Type B pancreatic cell (in vitro differentiated cells): Measurements from ENCODE around the gene ZDHHC14. TPM values are rescaled to one million over a fixed set of nuclear protein-coding genes. Genes with fewer than 3 reads are reported as not detected.

Source experiments
- DNase-seq: peaks from one replicate; pipeline ENCODE4 v3.0.0; 2021; ENCODE audit warnings: mixed read lengths; ENCODE audit not compliant: unreplicated experiment; ENCODE audit errors: extremely low spot score
- H3K27ac Mint-ChIP-seq: 2 replicates; pipeline ENCODE4 v1.8.0; 2021; ENCODE audit warnings: mild to moderate bottlenecking, mixed read lengths
- H3K27me3 Mint-ChIP-seq: 2 replicates; pipeline ENCODE4 v1.8.0; 2021; ENCODE audit warnings: mixed read lengths
- H3K36me3 Mint-ChIP-seq: 2 replicates; pipeline ENCODE4 v1.8.0; 2021; ENCODE audit warnings: mixed read lengths
- H3K4me1 Mint-ChIP-seq: one replicate; pipeline ENCODE4 v1.8.0; 2021; ENCODE audit warnings: mixed read lengths; ENCODE audit not compliant: unreplicated experiment
- H3K4me3 Mint-ChIP-seq: 2 replicates; pipeline ENCODE4 v1.8.0; 2021; ENCODE audit warnings: mild to moderate bottlenecking, mixed read lengths
- H3K9me3 Mint-ChIP-seq: 2 replicates; pipeline ENCODE4 v1.8.0; 2021; ENCODE audit warnings: mixed read lengths
- total RNA-seq: library from RNA; stranded (reverse); gene quantifications from 2 replicates; pipeline ENCODE4 v1.2.1, GENCODE V29; 2021; ENCODE audit warnings: low replicate concordance
- TF ChIP-seq, protein P1 (sequence below): fragments of 200-600 bp; sonication (generic); conservative IDR thresholded peaks from 2 replicates; pipeline ENCODE4 v1.5.0; 2021; ENCODE audit warnings: antibody characterized with exemption, mild to moderate bottlenecking

Gene ZDHHC14
- total RNA-seq, 1 donor from 2014 or later, result 11.1 TPM

DNA sequence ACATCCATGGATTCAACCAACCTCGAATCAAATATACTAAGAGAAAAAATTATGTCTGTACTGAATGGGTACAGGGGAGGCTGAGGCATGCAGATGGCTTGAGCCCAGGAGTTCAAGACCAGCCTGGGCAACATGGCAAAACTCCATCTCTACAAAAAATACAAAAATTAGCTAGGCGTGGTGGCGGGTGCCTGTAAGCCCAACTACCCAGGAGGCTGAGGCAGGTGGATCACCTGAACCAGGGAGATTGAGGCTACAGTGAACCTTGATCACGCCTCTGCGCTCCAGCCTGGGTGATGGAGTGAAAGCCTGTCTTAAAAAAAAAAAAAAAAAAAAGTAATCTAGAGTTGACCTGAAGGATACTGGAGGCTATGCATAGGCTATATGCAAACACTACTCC lies 223.0 kb downstream of the ZDHHC14 start:
- Mint-ChIP-seq H3K27me3 (no peaks in the 10 kb centered on the region), H3K27ac (no peak overlapping the region), H3K4me3 (no peak overlapping the region), H3K36me3 (no peaks in the 10 kb centered on the region), H3K4me1 (peaks cover 10% of the 10 kb centered on the region), H3K9me3 (no peaks in the 10 kb centered on the region)
- TF ChIP-seq, protein P1, sequence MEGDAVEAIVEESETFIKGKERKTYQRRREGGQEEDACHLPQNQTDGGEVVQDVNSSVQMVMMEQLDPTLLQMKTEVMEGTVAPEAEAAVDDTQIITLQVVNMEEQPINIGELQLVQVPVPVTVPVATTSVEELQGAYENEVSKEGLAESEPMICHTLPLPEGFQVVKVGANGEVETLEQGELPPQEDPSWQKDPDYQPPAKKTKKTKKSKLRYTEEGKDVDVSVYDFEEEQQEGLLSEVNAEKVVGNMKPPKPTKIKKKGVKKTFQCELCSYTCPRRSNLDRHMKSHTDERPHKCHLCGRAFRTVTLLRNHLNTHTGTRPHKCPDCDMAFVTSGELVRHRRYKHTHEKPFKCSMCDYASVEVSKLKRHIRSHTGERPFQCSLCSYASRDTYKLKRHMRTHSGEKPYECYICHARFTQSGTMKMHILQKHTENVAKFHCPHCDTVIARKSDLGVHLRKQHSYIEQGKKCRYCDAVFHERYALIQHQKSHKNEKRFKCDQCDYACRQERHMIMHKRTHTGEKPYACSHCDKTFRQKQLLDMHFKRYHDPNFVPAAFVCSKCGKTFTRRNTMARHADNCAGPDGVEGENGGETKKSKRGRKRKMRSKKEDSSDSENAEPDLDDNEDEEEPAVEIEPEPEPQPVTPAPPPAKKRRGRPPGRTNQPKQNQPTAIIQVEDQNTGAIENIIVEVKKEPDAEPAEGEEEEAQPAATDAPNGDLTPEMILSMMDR, result no peak
- no peak for DNase-seq

DNA sequence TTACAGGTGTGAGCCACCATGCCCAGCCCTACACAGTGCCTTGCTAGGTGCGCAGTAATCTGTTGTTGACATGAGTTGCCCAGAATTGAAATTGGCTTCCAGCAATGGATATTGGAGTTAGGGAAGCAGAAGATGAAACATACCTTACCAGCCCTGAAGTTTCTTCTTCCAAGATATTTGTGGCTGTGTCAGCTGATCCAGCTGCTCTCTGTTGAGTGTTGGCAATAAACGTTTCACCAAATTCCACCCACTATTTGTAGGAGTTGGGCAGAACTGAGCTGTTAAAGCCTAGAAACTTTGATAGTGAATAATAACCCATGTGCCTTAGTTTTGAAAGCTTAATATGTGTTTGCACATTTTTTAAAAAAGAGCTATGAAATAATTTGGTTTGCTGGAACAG lies 223.8 kb downstream of the ZDHHC14 start:
- Mint-ChIP-seq H3K4me1 (peaks cover 10% of the 10 kb centered on the region), H3K27ac (no peak overlapping the region), H3K27me3 (no peaks in the 10 kb centered on the region), H3K9me3 (no peaks in the 10 kb centered on the region), H3K36me3 (peaks cover 5% of the 10 kb centered on the region), H3K4me3 (no peak overlapping the region)
- DNase-seq, result no peak
- TF ChIP-seq, protein P1, result no peak

DNA sequence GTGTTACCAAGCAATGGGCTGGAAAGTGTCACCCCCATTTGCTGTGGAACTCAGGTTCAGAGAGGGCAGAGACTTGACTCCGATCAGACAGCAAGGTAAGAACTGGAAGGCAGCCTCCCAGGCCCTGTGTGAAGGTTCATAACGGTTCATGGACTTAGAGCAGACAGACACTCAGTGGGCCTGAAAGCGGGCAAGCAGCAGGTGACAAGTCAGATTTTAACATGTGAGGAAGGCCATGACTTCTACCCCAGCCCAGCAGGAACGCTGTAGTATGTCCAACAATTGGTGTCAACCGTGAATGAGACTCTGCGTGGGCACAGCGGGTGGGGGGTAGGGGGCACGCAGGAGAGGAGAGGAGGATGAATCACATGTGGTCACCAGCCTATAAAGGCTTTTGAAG lies 224.5 kb downstream of the ZDHHC14 start:
- H3K27ac Mint-ChIP-seq, result no peak overlapping the region
- no peak overlapping the region for H3K4me3 Mint-ChIP-seq
- H3K4me1 Mint-ChIP-seq, result peaks cover 10% of the 10 kb centered on the region
- H3K9me3 Mint-ChIP-seq, result no peaks in the 10 kb centered on the region
- H3K36me3 Mint-ChIP-seq, result peaks cover 5% of the 10 kb centered on the region
- H3K27me3 Mint-ChIP-seq, result no peaks in the 10 kb centered on the region
- DNase-seq, result no peak
- TF ChIP-seq, protein P1, result no peak

DNA sequence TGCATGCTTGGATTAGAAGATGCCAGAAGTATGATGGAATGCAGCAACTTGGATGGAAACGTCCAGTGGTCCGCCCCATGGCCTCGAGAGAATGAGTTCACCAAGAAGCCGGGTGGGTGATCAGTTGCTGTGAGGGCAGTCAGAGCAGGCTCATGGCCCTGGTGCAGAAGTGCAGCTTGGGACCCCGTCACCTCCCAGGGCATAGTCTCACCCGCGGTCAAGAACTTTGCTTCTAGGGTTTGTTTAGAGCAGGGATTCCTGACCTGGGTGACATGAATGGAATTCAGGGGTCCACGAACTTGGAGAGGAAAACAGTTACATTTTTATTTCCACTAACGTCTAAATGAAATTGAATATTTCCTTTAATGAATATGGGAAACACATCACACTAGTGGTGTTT lies 225.5 kb downstream of the ZDHHC14 start:
- Mint-ChIP-seq H3K36me3 (peaks cover 5% of the 10 kb centered on the region), H3K4me3 (no peak overlapping the region), H3K4me1 (peaks cover 10% of the 10 kb centered on the region), H3K9me3 (no peaks in the 10 kb centered on the region), H3K27me3 (no peaks in the 10 kb centered on the region), H3K27ac (no peak overlapping the region)
- no peak for DNase-seq
- TF ChIP-seq, protein P1, result no peak

DNA sequence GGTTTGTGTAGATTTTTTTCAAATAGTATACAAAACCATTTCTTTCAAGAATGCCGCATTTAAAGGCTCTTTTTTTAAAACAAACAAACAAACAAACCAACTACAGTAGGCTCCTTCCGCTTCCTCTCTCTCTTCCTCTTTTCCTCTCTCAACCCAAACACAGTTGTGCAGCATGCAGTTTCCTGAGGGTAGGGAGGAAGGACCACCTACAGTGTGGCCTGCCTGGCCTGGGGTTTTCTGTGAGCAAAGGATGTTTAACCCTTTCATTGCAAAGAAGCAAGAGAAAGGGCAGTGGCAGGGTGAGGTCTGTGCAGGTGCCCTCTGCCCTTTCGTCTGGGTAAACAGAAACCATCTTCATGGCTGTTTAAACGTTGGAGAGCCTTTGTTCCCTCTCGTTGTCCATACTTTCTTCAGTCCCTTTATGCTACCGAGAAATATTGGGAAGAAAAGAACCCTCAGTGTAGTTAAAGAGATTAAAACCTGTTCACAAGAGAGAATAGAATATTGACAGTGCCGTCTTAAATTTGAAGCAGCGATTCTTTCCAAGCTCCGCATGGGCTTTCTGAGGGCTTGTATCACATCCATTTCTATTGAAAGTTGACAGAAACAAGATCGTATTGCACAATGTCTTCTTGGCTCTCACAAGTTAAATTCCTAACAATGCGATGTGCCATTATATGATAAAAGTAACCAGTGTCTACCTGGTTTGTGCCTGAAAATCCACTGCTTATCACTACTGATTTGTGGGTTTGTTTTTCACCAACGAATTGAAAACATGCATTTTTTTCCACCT lies 226.5 kb downstream of the ZDHHC14 start:
- H3K27ac Mint-ChIP-seq, result no peak overlapping the region

More for the DNA sequence above, 226.5 kb downstream of the ZDHHC14 start:
- TF ChIP-seq, protein P1, result no peak
- H3K4me3 Mint-ChIP-seq, result peak overlapping the region; percentile 0
- no peaks in the 10 kb centered on the region for H3K9me3 Mint-ChIP-seq
- peaks cover 10% of the 10 kb centered on the region for H3K4me1 Mint-ChIP-seq
- DNase-seq, result no peak
- H3K36me3 Mint-ChIP-seq, result peaks cover 5% of the 10 kb centered on the region
- no peaks in the 10 kb centered on the region for H3K27me3 Mint-ChIP-seq
